Fibroblast of skin of left biceps (primary cell): Measurements from ENCODE around the gene LAMA2.
A peak's percentile ranks its signal among the peaks of the same experiment; 100 is the strongest.

Experiments
- DNase-seq, 2 experiments: peaks; one replicate each; pipeline ENCODE4 v3.0.0-alpha.2; 2013; ENCODE audit warnings: low read depth in 2 of 2

The LAMA2 gene, protein sequence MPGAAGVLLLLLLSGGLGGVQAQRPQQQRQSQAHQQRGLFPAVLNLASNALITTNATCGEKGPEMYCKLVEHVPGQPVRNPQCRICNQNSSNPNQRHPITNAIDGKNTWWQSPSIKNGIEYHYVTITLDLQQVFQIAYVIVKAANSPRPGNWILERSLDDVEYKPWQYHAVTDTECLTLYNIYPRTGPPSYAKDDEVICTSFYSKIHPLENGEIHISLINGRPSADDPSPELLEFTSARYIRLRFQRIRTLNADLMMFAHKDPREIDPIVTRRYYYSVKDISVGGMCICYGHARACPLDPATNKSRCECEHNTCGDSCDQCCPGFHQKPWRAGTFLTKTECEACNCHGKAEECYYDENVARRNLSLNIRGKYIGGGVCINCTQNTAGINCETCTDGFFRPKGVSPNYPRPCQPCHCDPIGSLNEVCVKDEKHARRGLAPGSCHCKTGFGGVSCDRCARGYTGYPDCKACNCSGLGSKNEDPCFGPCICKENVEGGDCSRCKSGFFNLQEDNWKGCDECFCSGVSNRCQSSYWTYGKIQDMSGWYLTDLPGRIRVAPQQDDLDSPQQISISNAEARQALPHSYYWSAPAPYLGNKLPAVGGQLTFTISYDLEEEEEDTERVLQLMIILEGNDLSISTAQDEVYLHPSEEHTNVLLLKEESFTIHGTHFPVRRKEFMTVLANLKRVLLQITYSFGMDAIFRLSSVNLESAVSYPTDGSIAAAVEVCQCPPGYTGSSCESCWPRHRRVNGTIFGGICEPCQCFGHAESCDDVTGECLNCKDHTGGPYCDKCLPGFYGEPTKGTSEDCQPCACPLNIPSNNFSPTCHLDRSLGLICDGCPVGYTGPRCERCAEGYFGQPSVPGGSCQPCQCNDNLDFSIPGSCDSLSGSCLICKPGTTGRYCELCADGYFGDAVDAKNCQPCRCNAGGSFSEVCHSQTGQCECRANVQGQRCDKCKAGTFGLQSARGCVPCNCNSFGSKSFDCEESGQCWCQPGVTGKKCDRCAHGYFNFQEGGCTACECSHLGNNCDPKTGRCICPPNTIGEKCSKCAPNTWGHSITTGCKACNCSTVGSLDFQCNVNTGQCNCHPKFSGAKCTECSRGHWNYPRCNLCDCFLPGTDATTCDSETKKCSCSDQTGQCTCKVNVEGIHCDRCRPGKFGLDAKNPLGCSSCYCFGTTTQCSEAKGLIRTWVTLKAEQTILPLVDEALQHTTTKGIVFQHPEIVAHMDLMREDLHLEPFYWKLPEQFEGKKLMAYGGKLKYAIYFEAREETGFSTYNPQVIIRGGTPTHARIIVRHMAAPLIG (N-terminal part only)

GRCh38 chr6:128882991-128883611 is at the start of gene LAMA2:
LAMA2 (plus strand) TSS chr6:128883138; CDS start chr6:128883246, 108 bp downstream.
- peak in 1 of 2 experiments; percentile 24 for DNase-seq

DNA sequence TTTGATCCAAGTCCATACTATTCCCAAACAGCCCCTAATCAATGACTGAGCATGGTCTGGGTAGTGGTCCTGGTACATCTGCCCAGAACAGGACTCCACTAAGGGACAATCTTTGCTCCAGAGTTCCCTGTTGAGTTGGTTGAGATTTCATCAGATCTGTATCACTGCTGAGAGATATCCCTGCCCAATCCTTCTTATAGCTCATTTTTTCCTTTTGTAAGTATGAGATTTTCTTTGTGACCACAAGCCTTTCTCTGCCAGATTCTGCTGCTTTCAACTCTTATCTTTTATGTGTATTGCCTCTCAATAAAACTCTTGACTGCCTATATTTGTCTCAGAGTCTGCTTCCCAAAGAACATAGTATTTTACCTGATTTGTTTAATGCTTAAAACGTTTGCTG is 46.2 kb upstream of the LAMA2 start:
- DNase-seq = no peak

GRCh38 chr6:128841518-128841917 is 41.4 kb upstream of the LAMA2 start:
- DNase-seq = no peak

DNA sequence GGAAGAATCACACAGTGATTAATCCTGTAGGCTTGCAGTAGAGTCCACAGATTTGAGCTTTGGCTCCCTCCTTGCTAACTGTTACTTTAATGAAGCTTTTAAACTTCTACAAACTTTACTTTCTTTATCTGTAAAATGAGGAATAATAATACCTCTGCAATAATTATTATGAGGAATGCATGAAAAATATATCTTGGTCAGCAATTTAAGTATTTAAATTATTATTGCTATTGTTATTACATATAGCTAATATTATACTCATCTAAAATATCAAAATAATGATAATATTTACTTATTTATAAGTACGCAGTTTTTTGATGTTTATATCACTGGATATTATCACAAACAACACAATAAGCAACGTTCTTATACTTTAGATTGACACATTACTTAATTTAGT is 38.3 kb upstream of the LAMA2 start:
- DNase-seq = no peak

DNA sequence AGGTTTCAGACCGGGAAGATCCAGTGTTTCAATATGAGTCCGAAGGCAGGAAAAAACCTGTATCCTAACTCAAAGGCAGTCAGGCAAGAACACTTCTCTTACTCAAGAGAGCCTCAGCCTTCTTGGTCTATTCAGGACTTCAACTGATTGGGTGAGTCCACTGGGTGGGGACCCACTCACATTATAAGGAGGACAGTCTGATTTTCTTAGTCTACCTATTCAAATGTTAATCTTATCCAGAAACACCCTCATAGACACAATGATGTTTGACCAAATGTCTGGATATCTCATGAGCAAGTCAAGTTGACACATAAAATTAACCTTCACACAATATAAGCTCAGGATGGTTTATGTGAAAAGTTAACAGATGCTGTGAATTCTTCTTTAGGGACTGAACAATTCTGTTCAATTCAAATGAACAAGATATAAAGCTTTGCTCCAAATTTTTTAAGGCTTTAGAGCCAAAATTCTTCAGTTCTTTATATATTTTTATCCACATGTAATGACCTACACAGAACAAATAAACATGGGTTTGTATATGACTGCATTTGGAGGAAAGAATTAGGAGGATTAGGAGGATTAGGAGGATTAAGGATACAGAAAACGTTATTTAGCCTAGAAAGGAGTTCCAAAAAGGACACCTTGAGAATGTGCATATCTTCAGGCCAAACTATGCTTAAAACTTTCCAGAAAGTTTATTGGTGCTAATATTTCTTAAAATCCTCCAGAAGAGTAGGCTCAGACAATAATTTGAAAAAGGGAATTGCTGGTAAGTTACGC is 35.3 kb upstream of the LAMA2 start:
- no peak for DNase-seq

GRCh38 chr6:128848212-128848935 is 34.6 kb upstream of the LAMA2 start:
- DNase-seq = no peak

GRCh38 chr6:128855581-128856085 is 27.3 kb upstream of the LAMA2 start:
- DNase-seq = no peak

DNA sequence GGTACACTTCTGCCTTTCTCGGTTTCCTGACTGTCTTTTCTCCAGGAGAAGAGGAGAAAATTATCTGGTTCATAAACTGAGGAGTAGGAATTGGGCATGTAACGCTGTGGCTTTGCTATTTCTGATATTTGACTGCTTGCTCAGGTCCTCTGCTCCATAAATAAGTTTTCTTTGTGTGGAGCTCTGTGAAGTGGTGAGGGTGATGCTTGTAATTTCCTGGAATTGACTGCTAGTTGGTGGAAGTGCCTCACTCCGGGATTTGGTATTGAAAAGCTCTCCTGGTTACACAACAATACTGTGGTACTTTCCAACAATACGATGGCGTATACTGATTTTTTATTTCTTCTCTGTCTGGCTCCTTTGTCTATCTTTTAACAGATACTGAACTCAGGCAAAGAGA is 25.1 kb upstream of the LAMA2 start:
- DNase-seq = no peak

GRCh38 chr6:128860782-128861181 is 22.2 kb upstream of the LAMA2 start:
- no peak for DNase-seq

DNA sequence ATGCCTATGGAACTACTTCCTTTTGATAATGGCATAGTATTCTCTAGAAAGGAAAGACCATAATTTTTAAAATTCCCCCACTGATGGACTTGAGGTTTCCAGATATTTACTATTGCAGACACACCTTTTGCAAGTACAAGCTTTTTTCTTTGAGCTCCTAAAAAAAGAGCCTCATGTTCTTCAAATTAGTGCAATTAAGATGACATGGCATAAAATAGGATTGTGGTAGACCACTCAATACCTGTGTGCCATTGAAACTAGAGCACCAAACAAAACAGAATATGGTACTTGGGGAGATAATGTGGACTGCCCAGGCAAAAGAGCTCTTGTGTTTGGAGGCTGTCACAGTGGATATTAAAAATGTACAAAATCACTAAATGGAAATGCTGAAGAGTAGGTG is 19.0 kb upstream of the LAMA2 start:
- DNase-seq = no peak

- no peak for DNase-seq
Measured at GRCh38 chr6:128870746-128871145, 12.2 kb upstream of the LAMA2 start.

- no peak for DNase-seq
Measured at GRCh38 chr6:128874863-128875262, 8.1 kb upstream of the LAMA2 start.

GRCh38 chr6:128882560-128882959 is 378 bp upstream of the LAMA2 start:
- no peak for DNase-seq

GRCh38 chr6:128883906-128884305 is 968 bp downstream of the LAMA2 start:
- DNase-seq = no peak

DNA sequence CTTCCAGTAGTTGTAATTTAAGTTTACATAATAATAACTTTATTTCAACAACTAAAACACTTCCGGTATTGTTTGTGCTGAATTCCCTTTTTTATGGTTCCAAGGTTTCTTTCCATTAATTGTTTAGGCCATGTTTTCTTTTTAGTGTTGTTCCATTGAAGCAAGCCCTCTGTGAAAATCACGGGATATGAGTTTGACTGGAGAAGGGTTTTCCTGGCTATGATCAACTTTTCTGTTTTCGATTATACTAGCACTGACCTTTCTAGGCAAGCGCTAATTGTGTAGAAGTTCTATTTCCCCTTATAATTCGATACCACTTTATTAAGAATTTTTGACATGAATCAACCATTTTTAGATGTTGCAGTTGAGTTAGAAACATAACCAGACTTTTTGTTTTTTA is 2.4 kb downstream of the LAMA2 start:
- DNase-seq = no peak

GRCh38 chr6:128886706-128887105 is 3.8 kb downstream of the LAMA2 start:
- no peak for DNase-seq

- DNase-seq = no peak
Measured at GRCh38 chr6:128888444-128889175, 5.7 kb downstream of the LAMA2 start.

GRCh38 chr6:128889870-128890269 is 6.9 kb downstream of the LAMA2 start:
- no peak for DNase-seq

DNA sequence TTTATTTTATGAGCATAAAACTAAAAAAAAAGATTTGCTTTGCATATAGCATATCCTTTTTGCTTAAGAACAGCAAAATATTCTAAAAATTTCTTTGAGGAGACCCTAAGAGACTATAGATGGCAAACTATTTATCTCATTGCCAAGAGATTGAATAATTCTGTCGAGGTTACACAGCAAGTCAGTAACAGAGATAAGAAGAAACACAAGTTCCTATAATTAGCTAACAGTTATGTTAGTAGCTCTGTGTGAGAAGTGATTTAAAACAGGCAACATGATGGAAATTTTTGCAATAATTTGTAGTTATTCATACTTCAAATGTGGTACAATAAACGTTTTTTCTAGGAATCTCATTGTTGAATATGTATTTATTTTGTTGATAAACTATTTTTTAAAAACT is 9.1 kb downstream of the LAMA2 start:
- DNase-seq = no peak
